Thyroid gland (tissue), 4 donors: ENCODE results near the gene GPS1. TPM values are rescaled to one million over a fixed set of nuclear protein-coding genes. Genes with fewer than 3 reads are reported as not detected.

Experiments used
- DNase-seq, 2 donors: peaks; one replicate each; pipeline ENCODE4 v3.0.0-alpha.2; 2019
- H3K27ac ChIP-seq, 3 donors: fragments of 200-600 bp; sonication (generic); 1 replicate in 2 of 3; 2 replicates in 1 of 3; pipeline ENCODE4 v1.5.1; 2016 to 2019; ENCODE audit warnings: mild to moderate bottlenecking in 1 of 3, moderate library complexity in 1 of 3
- H3K27me3 ChIP-seq: fragments of 200-600 bp; sonication (generic); one replicate; pipeline ENCODE4 v1.5.1; 2019
- H3K36me3 ChIP-seq, 2 donors: fragments of 200-600 bp; sonication (generic); one replicate each; pipeline ENCODE4 v1.5.1; 2016 to 2019
- H3K4me1 ChIP-seq, 2 donors: fragments of 200-600 bp; sonication (generic); one replicate each; pipeline ENCODE4 v1.5.1; 2017 to 2019
- H3K4me3 ChIP-seq, 3 donors: fragments of 200-600 bp; sonication (generic); replicated peaks in 1 of 3; 1 replicate in 2 of 3; 2 replicates in 1 of 3; pipeline ENCODE4 v1.5.1; 2016; ENCODE audit warnings: mild to moderate bottlenecking in 1 of 3
- H3K9me3 ChIP-seq: fragments of 200-600 bp; sonication (generic); one replicate; pipeline ENCODE4 v1.5.1; 2017
- CTCF ChIP-seq, 6 experiments: fragments of 200-600 bp in 3 of 6; fragments of 450-650 bp in 3 of 6; sonication (generic) in 3 of 6; IDR thresholded peaks; one replicate each; pipeline ENCODE4 v1.5.1; 2016 to 2019; ENCODE audit warnings: antibody characterized with exemption in 6 of 6, mild to moderate bottlenecking in 2 of 6, inconsistent platforms in 1 of 6, moderate library complexity in 1 of 6
- POLR2A ChIP-seq, 2 donors: fragments of 450-650 bp; IDR thresholded peaks; one replicate each; pipeline ENCODE4 v1.6.1; 2017; ENCODE audit warnings: antibody characterized with exemption in 2 of 2, mild to moderate bottlenecking in 2 of 2, moderate library complexity in 1 of 2
- WGBS, 2 donors: methylation state at CpG; one replicate each; pipeline ENCODE4 v1.1.5; 2017; 5-methylcytosine and 5-hydroxymethylcytosine counted together
- intact Hi-C: fragments of 100-400 bp; cut with DNase I; formaldehyde crosslinking; loops from one replicate; pipeline ENCODE4 v1.15.1; 2023
- total RNA-seq, 4 donors: library from RNA; depleted of rRNA; stranded (reverse); fragments of >200 nt; gene quantifications; one replicate each; pipeline ENCODE4 v1.2.3, GENCODE V29; 2016

The GPS1 gene
- total RNA-seq, 4 donors from 2014 or later = 80.1 to 164 (median 102) TPM

- H3K4me1 ChIP-seq = peaks cover 0 to 13% of the 10 kb centered on the region in 2 donors
- H3K27ac ChIP-seq = no peak overlapping the region
- no peaks in the 10 kb centered on the region for H3K36me3 ChIP-seq
- no peak for DNase-seq
- intact Hi-C loops = no loop called here
- H3K9me3 ChIP-seq = no peaks in the 10 kb centered on the region
- 91 to 92% methylated on average over 29 to 30 of the region's 30 CpGs for WGBS, 2 donors
- TF ChIP-seq POLR2A (IDR thresholded peaks at IDR 0.05) (no peak), CTCF (IDR thresholded peaks at IDR 0.05) (no peak)
- H3K4me3 ChIP-seq = no peak overlapping the region
- H3K27me3 ChIP-seq = no peaks in the 10 kb centered on the region
These were observed 45.9 kb upstream of the GPS1 start for GRCh38 chr17:82005701-82006348.

DNA sequence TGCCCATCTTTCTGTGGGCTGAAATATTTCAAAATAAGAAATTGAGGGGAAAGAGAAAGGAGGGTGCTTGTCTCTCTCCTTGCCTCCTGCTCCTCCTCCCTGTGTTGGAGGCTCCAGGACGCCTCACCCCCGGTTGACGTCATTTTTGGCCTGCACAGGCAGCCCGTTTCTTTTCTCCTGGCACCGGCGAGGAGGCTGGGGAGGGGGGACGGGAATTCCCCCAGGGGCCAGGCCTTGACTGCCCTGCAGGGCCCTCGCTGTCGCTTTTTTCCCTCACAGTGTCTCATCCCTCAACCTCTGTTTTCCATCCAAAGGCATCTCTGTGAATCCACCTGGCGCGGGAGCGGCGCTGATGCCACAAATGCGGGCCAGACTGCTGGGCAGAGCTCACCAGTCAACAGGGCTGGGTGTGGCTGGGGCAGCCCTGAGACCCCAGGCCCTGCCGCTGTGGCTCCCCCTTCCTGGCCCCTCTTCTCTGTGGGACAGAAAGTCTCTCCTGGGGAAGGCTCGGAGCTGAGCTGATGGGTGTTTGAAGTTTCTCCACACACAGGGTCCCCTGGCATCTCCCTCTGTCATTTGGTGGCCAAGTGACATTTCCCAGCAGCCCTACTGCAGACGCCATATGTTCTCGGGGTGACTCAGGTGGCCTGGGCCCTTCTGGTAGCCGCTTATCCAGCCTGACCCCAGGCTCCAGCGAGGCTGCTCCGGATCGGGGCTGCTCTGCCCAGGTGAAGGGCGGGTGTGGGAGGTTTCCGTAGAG lies 45.0 kb upstream of the GPS1 start:
- H3K27me3 ChIP-seq = no peaks in the 10 kb centered on the region
- no peak overlapping the region for H3K27ac ChIP-seq
- TF ChIP-seq CTCF (IDR thresholded peaks at IDR 0.05) (no peak), POLR2A (IDR thresholded peaks at IDR 0.05) (no peak)
- intact Hi-C loops = no loop called here
- WGBS, 2 donors = 83 to 86% methylated on average over 12 to 22 of the region's 24 CpGs
- no peak overlapping the region for H3K4me3 ChIP-seq
- H3K4me1 ChIP-seq = peaks cover 0 to 13% of the 10 kb centered on the region in 2 donors
- no peaks in the 10 kb centered on the region for H3K36me3 ChIP-seq
- DNase-seq = no peak
- H3K9me3 ChIP-seq = no peaks in the 10 kb centered on the region

DNA sequence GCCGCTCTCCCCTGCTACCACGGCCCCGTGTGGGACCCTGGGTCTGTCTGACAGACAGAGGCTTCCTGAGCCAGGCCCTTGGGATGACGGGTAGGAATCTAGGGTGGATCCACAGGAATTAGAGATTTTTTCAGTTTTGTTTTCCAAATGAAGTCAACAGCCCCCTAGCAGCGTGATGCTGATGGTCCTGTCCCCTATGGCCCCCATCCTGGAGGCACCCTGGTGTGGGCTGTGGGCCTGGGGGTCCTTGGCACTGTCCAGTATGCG lies 44.5 kb upstream of the GPS1 start:
- DNase-seq = no peak
- Histone ChIP-seq H3K36me3 (no peaks in the 10 kb centered on the region), H3K4me3 (no peak overlapping the region), H3K27ac (no peak overlapping the region), H3K9me3 (no peaks in the 10 kb centered on the region), H3K27me3 (no peaks in the 10 kb centered on the region), H3K4me1 (peaks cover 0 to 13% of the 10 kb centered on the region in 2 donors)
- 88 to 92% methylated on average over 2 to 3 of the region's 6 CpGs for WGBS, 2 donors
- intact Hi-C loops = no loop called here
- TF ChIP-seq CTCF (IDR thresholded peaks at IDR 0.05) (no peak), POLR2A (IDR thresholded peaks at IDR 0.05) (no peak)

DNA sequence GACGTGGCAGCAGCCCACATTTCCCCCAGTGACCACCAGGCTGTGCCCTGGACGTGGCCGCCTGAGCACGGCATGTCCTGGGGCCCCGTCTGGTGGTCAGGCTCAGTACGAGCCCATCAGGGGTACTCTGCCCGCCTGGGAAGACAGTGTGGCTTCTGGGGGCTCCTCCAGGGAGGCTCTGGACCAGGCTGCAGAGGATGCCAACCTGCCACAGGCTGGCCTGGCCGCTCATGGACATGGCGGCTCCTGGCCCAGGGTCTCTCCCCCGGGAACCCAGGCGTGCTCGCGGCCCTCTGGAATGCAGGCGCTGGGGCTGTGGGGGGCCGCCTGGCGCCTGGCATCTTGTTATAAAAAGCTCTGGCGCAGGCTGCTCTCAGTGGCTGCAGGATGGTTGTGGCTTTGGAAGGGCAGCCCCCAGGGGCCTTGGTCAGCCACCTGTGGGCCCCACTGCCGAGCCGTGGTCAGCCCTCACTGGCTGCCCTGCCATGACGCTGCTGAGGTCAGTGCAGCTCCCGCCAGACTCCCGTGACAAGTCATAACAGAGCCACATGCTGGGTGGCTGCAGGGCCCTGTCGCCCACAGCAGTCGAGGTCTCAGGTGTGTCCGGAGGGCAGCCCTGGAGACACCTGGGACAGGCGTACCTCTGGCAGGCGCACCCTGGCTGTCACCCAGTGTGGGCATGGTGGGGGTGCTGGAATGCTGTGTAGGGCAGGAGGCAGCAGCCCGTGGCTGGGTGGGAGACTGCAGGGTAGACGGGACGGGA lies 44.0 kb upstream of the GPS1 start:
- H3K4me1 ChIP-seq = peaks cover 0 to 13% of the 10 kb centered on the region in 2 donors
- no peaks in the 10 kb centered on the region for H3K27me3 ChIP-seq
- no peak overlapping the region for H3K4me3 ChIP-seq
- 89 to 92% methylated on average over 10 to 14 of the region's 30 CpGs for WGBS, 2 donors
- intact Hi-C loops = no loop called here
- no peak for TF ChIP-seq POLR2A (IDR thresholded peaks at IDR 0.05)
- TF ChIP-seq CTCF (IDR thresholded peaks at IDR 0.05) = no peak
- no peak for DNase-seq
- no peak overlapping the region for H3K27ac ChIP-seq
- no peaks in the 10 kb centered on the region for H3K36me3 ChIP-seq
- H3K9me3 ChIP-seq = no peaks in the 10 kb centered on the region
